Measurements from ENCODE around the gene TMTC2. TPM values are rescaled to one million over a fixed set of nuclear protein-coding genes. Genes with fewer than 3 reads are reported as not detected.

The TMTC2 gene
- total RNA-seq, 4 donors from 2014 or later = 6.5 to 11.3 (median 8.9) TPM

- TF ChIP-seq CTCF (IDR thresholded peaks at IDR 0.05; ENCODE audit: low read depth) = no peak
Observed at GRCh38 chr12:83046019-83046418, 359.3 kb downstream of the TMTC2 start.

DNA sequence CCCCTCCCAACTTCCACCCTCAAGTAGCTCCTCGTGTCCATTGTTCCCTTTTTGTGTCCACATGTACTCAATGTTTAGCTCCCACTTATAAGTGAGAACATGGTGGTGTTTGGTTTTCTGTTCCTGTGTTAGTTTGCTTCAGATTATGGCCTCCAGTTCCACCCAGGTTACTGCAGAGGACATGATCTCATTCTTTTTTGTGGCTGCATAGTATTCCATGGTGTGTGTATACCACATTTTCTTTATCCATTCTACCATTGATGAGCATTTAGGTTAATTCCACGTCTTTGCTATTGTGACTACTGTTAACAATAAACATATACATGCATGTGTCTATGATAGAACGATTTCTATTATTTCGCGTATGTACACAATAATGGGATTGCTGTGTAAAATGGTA, 362.6 kb downstream of the TMTC2 start:
- no peak for TF ChIP-seq CTCF (IDR thresholded peaks at IDR 0.05; ENCODE audit: low read depth)

DNA sequence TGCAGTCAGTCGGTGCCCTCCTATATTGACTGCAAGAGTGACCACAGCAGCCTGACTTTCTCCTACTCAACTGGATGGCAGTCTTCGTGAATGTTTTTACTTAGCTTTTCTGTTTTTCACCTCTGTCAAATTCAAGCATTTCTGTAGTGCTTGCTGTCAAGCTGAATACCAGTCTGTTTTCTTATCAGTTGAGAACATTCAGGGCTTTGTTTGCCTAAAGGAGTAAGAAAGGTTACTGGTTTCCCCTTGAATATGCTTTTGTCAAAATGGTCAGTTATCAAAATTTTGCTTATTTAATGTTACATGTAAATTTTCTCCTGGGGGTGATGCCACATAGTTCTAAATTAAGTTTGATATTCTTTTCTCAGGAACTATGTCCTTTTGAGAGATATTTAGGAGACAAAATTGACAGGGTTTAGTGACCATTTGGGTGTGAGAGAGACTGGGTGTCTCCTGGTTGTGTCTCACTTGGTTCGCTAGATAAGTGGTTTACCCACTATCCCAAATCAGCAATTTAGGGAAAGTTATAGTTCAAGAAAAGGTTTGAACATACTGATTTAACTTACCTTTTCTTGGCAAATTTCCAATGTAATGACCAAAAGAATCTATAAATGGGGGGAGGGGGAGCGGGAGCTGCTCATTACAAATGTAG, 366.3 kb downstream of the TMTC2 start:
- no peak for TF ChIP-seq CTCF (IDR thresholded peaks at IDR 0.05; ENCODE audit: low read depth)

GRCh38 chr12:83057436-83057835, 370.7 kb downstream of the TMTC2 start:
- no peak for TF ChIP-seq CTCF (IDR thresholded peaks at IDR 0.05; ENCODE audit: low read depth)

GRCh38 chr12:83059107-83059506, 372.4 kb downstream of the TMTC2 start:
- TF ChIP-seq CTCF (IDR thresholded peaks at IDR 0.05; ENCODE audit: low read depth) = no peak

GRCh38 chr12:83065562-83065961, 378.9 kb downstream of the TMTC2 start:
- TF ChIP-seq CTCF (IDR thresholded peaks at IDR 0.05; ENCODE audit: low read depth) = no peak

DNA sequence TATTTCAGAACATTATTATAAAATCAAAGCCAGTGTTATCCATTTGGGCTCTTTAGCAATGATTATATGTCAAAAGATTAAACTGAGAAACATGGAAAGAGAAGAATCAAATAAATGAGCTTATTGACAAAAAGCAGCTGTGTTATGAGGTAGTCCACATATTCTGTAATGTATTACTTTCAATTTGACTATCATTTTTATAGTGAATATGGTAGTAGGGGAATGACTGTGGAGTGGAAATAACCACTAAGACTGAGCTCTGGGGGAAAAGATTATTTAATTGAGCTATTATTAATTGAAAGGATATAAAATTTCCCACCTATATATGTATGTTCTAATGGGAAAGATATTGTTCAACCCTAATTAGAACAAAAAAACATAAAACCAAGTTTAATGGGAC, 381.3 kb downstream of the TMTC2 start:
- TF ChIP-seq CTCF (IDR thresholded peaks at IDR 0.05; ENCODE audit: low read depth) = no peak

Measured in subcutaneous adipose tissue (tissue), 4 donors.